ENCODE data around the gene ATP5F1D. TPM values are rescaled to one million over a fixed set of nuclear protein-coding genes. Genes with fewer than 3 reads are reported as not detected.

The ATP5F1D gene
- total and polyA plus RNA-seq, 2 of the 13 experiments (the other 11 are each of a cell fraction or from before 2014, with no cell fraction given): 39.4 to 78.7 TPM

DNA sequence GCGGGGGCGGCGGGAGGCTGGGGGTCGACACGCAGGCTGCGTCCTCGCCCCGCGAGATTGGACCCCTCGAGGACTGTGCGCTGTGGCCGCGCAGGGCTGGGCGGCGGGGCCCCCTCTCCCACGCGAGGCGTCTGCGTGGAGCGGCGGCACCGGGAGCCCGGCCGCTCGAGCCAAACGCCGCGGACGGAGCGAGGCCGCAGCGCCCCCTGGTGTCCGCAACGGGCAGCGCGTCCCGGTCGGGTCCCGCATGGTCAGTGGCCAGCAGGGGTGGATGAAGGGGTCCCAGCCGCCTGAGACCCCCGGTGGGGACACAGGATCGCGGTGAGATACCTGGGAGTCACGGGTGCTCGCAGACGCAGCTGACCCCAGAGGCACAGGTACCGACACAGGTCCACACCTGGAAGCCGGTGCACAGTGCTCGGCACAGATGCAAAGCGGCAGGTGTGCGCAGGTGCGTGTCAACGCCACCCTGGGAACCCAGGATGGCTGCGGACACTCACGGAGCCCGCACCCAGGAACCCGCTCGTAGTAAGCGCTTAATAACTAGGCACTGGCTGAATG, 25.4 kb downstream of the ATP5F1D start (continued):
- no peak for TF ChIP-seq ZNF543 (CRISPR knock-in tag; IDR thresholded peaks at IDR 0.05)
- TF ChIP-seq SETDB1 (CRISPR knock-in tag; IDR thresholded peaks at IDR 0.05; ENCODE audit: borderline replicate concordance): no peak
- no peak for TF ChIP-seq HMG20B (CRISPR knock-in tag; conservative IDR thresholded peaks at IDR 0.05)
- TF ChIP-seq, protein P1, sequence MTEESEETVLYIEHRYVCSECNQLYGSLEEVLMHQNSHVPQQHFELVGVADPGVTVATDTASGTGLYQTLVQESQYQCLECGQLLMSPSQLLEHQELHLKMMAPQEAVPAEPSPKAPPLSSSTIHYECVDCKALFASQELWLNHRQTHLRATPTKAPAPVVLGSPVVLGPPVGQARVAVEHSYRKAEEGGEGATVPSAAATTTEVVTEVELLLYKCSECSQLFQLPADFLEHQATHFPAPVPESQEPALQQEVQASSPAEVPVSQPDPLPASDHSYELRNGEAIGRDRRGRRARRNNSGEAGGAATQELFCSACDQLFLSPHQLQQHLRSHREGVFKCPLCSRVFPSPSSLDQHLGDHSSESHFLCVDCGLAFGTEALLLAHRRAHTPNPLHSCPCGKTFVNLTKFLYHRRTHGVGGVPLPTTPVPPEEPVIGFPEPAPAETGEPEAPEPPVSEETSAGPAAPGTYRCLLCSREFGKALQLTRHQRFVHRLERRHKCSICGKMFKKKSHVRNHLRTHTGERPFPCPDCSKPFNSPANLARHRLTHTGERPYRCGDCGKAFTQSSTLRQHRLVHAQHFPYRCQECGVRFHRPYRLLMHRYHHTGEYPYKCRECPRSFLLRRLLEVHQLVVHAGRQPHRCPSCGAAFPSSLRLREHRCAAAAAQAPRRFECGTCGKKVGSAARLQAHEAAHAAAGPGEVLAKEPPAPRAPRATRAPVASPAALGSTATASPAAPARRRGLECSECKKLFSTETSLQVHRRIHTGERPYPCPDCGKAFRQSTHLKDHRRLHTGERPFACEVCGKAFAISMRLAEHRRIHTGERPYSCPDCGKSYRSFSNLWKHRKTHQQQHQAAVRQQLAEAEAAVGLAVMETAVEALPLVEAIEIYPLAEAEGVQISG (CRISPR knock-in tag; IDR thresholded peaks at IDR 0.05): peak; percentile 63
- no peak for TF ChIP-seq HNRNPL (IDR thresholded peaks at IDR 0.05; ENCODE audit: low read depth, low read length)
- TF ChIP-seq ELF3 (CRISPR knock-in tag; IDR thresholded peaks at IDR 0.05): 0 out of 2 replicates have a peak, but pooled peaks have one; percentile 40
- no peak for TF ChIP-seq FOSL2 (CRISPR knock-in tag; IDR thresholded peaks at IDR 0.05)
- TF ChIP-seq POGZ (CRISPR knock-in tag; IDR thresholded peaks at IDR 0.05): 0 out of 2 replicates have a peak, but pooled peaks have one; percentile 26
- TF ChIP-seq, protein P2, sequence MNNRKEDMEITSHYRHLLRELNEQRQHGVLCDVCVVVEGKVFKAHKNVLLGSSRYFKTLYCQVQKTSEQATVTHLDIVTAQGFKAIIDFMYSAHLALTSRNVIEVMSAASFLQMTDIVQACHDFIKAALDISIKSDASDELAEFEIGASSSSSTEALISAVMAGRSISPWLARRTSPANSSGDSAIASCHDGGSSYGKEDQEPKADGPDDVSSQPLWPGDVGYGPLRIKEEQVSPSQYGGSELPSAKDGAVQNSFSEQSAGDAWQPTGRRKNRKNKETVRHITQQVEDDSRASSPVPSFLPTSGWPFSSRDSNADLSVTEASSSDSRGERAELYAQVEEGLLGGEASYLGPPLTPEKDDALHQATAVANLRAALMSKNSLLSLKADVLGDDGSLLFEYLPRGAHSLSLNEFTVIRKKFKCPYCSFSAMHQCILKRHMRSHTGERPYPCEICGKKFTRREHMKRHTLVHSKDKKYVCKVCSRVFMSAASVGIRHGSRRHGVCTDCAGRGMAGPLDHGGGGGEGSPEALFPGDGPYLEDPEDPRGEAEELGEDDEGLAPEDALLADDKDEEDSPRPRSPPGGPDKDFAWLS (CRISPR knock-in tag; IDR thresholded peaks at IDR 0.05; ENCODE audit: borderline replicate concordance): 0 out of 2 replicates have a peak, but pooled peaks have one; percentile 71
- TF ChIP-seq ZNF556 (CRISPR knock-in tag; IDR thresholded peaks at IDR 0.05; ENCODE audit: borderline replicate concordance): 0 out of 2 replicates have a peak, but pooled peaks have one; percentile 35
- no peak for TF ChIP-seq FIP1L1 (IDR thresholded peaks at IDR 0.05; ENCODE audit: borderline replicate concordance, insufficient read depth, low read depth, low read length)
- TF ChIP-seq SAP130 (CRISPR knock-in tag; IDR thresholded peaks at IDR 0.05; ENCODE audit: low read depth): 0 out of 2 replicates have a peak, but pooled peaks have one; percentile 44
- TF ChIP-seq ZBTB7B (CRISPR knock-in tag; IDR thresholded peaks at IDR 0.05): peak; percentile 89
- TF ChIP-seq RXRA (CRISPR knock-in tag; IDR thresholded peaks at IDR 0.05): no peak
- 0 out of 2 replicates have a peak, but pooled peaks have one; percentile 13 for TF ChIP-seq SAFB2 (CRISPR knock-in tag; IDR thresholded peaks at IDR 0.05; ENCODE audit: borderline replicate concordance, low read depth)
- TF ChIP-seq KDM2A (CRISPR knock-in tag; IDR thresholded peaks at IDR 0.05; ENCODE audit: borderline replicate concordance, low read depth): peak; percentile 26; the same call in 1 of the 2 replicates
- TF ChIP-seq, protein P3, sequence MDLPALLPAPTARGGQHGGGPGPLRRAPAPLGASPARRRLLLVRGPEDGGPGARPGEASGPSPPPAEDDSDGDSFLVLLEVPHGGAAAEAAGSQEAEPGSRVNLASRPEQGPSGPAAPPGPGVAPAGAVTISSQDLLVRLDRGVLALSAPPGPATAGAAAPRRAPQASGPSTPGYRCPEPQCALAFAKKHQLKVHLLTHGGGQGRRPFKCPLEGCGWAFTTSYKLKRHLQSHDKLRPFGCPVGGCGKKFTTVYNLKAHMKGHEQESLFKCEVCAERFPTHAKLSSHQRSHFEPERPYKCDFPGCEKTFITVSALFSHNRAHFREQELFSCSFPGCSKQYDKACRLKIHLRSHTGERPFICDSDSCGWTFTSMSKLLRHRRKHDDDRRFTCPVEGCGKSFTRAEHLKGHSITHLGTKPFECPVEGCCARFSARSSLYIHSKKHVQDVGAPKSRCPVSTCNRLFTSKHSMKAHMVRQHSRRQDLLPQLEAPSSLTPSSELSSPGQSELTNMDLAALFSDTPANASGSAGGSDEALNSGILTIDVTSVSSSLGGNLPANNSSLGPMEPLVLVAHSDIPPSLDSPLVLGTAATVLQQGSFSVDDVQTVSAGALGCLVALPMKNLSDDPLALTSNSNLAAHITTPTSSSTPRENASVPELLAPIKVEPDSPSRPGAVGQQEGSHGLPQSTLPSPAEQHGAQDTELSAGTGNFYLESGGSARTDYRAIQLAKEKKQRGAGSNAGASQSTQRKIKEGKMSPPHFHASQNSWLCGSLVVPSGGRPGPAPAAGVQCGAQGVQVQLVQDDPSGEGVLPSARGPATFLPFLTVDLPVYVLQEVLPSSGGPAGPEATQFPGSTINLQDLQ (CRISPR knock-in tag; IDR thresholded peaks at IDR 0.05): no peak
- 0 out of 2 replicates have a peak, but pooled peaks have one; percentile 12 for TF ChIP-seq THAP11 (CRISPR knock-in tag; IDR thresholded peaks at IDR 0.05)
- no peak for TF ChIP-seq ZNF557 (CRISPR knock-in tag; IDR thresholded peaks at IDR 0.05)

All from HepG2 (cell line).